ENCODE measurements around the gene CACNA1C. TPM values are rescaled to one million over a fixed set of nuclear protein-coding genes. Genes with fewer than 3 reads are reported as not detected.

Gene CACNA1C
- total RNA-seq, 1 donor from 2014 or later = 1.6 TPM

GRCh38 chr12:2372178-2372577, 319.4 kb downstream of the CACNA1C start:
- no peak overlapping the region for H3K4me3 Mint-ChIP-seq
- H3K27me3 Mint-ChIP-seq (ENCODE audit: low read depth) = no peaks in the 10 kb centered on the region
- DNase-seq (ENCODE audit: low read depth, low spot score) = no peak
- TF ChIP-seq CTCF (conservative IDR thresholded peaks at IDR 0.05) = no peak
- peaks cover 4% of the 10 kb centered on the region for H3K4me1 Mint-ChIP-seq
- H3K27ac Mint-ChIP-seq (ENCODE audit: unreplicated experiment) = no peak overlapping the region
- H3K36me3 Mint-ChIP-seq (ENCODE audit: low read depth) = no peaks in the 10 kb centered on the region
- H3K9me3 Mint-ChIP-seq = peaks cover under 1% of the 10 kb centered on the region

GRCh38 chr12:2372735-2373134, 319.9 kb downstream of the CACNA1C start:
- no peak overlapping the region for H3K27ac Mint-ChIP-seq (ENCODE audit: unreplicated experiment)
- DNase-seq (ENCODE audit: low read depth, low spot score) = no peak
- H3K36me3 Mint-ChIP-seq (ENCODE audit: low read depth) = no peaks in the 10 kb centered on the region

GRCh38 chr12:2373307-2373706, 320.5 kb downstream of the CACNA1C start:
- Mint-ChIP-seq H3K9me3 (no peaks in the 10 kb centered on the region), H3K27me3 (ENCODE audit: low read depth) (no peaks in the 10 kb centered on the region), H3K4me1 (peaks cover 4% of the 10 kb centered on the region), H3K27ac (ENCODE audit: unreplicated experiment) (no peak overlapping the region), H3K36me3 (ENCODE audit: low read depth) (no peaks in the 10 kb centered on the region), H3K4me3 (no peak overlapping the region)
- no peak for DNase-seq (ENCODE audit: low read depth, low spot score)
- TF ChIP-seq CTCF (conservative IDR thresholded peaks at IDR 0.05) = no peak

More at GRCh38 chr12:2372735-2373134, 319.9 kb downstream of the CACNA1C start:
- Mint-ChIP-seq H3K27me3 (ENCODE audit: low read depth) (no peaks in the 10 kb centered on the region), H3K9me3 (no peaks in the 10 kb centered on the region), H3K4me3 (no peak overlapping the region), H3K4me1 (peaks cover 4% of the 10 kb centered on the region)
- no peak for TF ChIP-seq CTCF (conservative IDR thresholded peaks at IDR 0.05)

GRCh38 chr12:2374092-2374906, 321.5 kb downstream of the CACNA1C start:
- Mint-ChIP-seq H3K36me3 (ENCODE audit: low read depth) (no peaks in the 10 kb centered on the region), H3K27ac (ENCODE audit: unreplicated experiment) (no peak overlapping the region), H3K4me3 (no peak overlapping the region)

GRCh38 chr12:2375871-2376270, 323.1 kb downstream of the CACNA1C start:
- Mint-ChIP-seq H3K4me1 (peaks cover 4% of the 10 kb centered on the region), H3K27ac (ENCODE audit: unreplicated experiment) (no peak overlapping the region), H3K36me3 (ENCODE audit: low read depth) (no peaks in the 10 kb centered on the region), H3K27me3 (ENCODE audit: low read depth) (no peaks in the 10 kb centered on the region), H3K9me3 (no peaks in the 10 kb centered on the region), H3K4me3 (no peak overlapping the region)
- no peak for TF ChIP-seq CTCF (conservative IDR thresholded peaks at IDR 0.05)
- DNase-seq (ENCODE audit: low read depth, low spot score) = no peak

More at GRCh38 chr12:2374092-2374906, 321.5 kb downstream of the CACNA1C start:
- H3K27me3 Mint-ChIP-seq (ENCODE audit: low read depth) = no peaks in the 10 kb centered on the region
- no peak for TF ChIP-seq CTCF (conservative IDR thresholded peaks at IDR 0.05)
- peaks cover 4% of the 10 kb centered on the region for H3K4me1 Mint-ChIP-seq
- DNase-seq (ENCODE audit: low read depth, low spot score) = no peak
- H3K9me3 Mint-ChIP-seq = no peaks in the 10 kb centered on the region
